ENCODE results near the gene TEPSIN. TPM values are rescaled to one million over a fixed set of nuclear protein-coding genes. Genes with fewer than 3 reads are reported as not detected.

Gene TEPSIN
- total RNA-seq, 2 donors from 2014 or later = 84.1 to 90.9 TPM

DNA sequence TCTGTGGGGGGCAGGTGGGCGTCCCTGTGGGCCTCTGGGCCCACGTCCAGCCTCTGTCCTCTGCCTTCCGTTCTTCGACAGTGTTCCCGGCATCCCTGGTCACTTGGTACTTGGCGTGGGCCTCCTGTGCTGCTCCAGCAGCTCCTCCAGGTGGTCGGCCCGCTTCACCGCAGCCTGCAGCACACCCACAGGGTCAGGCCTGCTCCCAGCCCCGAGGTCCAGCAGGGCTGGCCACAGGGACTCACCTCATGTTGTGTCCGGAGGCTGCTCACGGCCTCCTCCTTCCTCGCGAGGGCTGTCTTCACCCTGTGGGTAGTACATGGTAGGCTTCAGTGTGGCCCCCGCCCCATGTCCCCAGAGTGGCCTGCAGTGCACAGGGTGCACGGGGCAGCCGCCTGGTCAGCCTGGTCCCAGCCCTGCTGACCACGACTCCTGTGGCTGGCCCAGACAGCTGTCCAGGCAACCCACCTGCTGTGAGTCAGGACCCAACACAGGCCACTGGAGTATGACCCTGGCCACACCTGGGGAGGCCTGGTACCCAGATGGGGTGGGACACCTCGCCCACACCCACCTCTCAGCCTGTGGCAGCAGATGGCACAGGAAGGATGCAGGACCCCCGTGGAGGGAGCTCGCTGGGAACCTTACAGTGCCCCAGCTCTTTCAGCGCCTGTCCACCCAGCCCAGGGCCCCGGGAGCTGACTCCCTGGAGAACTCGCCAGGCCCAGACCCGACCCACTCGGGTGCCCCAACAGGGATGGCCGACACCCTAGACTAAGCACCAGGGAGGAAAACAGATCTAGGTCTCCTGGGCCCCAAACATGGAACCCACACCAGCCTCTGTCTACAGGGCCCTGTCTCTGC lies 49.0 kb downstream of the TEPSIN start:
- Mint-ChIP-seq H3K4me1 (peaks cover 2% of the 10 kb centered on the region), H3K4me3 (no peak overlapping the region), H3K27ac (no peak overlapping the region), H3K36me3 (ENCODE audit: low read depth) (no peaks in the 10 kb centered on the region), H3K27me3 (no peaks in the 10 kb centered on the region)
- H3K9me3 ChIP-seq (ENCODE audit: control insufficient read depth, low read length, poor library complexity, severe bottlenecking) = no peaks in the 10 kb centered on the region
- DNase-seq = no peak
- no peak for ATAC-seq

DNA sequence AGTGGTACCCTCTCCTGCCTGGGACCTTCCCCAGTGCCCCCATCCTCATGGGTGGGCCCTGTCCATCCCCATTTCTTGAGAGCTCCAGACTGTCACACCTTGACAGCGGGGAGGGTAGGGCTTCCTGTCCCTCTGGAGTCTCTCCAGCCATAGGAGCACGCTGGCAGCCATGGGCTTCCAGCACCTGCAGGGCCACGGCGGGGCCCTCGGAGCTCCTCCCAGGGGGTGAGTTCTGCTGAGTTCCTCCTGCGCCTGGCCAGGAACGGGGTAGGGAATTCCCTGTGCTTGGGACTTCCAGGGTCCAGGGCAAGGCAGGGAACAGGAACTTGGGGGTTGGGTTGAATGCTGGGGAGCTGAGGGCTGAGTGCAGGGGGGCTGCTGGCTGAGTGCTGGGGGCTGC lies 49.8 kb downstream of the TEPSIN start:
- Mint-ChIP-seq H3K36me3 (ENCODE audit: low read depth) (peaks cover 3% of the 10 kb centered on the region), H3K4me3 (no peak overlapping the region), H3K27ac (no peak overlapping the region), H3K27me3 (no peaks in the 10 kb centered on the region), H3K4me1 (peaks cover 2% of the 10 kb centered on the region)
- ATAC-seq (no peak), DNase-seq (no peak)
- H3K9me3 ChIP-seq (ENCODE audit: control insufficient read depth, low read length, poor library complexity, severe bottlenecking) = no peaks in the 10 kb centered on the region

DNA sequence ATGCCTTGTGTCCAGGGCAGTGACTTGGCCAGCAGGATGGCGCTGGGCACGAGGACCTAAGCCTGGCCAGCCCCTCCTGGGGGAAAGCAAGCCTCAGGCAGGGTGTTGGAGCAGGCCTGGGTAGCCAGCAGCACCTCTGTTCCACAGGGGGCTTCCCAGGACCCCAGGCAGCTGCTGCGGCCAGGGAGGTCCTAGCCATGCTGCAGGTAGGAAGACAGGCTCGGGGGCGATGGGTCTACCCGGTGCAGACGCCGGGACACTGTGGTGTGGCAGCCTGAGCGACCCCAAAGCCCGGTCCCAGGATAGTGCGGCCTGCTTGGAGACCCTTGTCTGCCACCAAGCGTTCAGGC lies 50.4 kb downstream of the TEPSIN start:
- Mint-ChIP-seq H3K4me1 (peaks cover 2% of the 10 kb centered on the region), H3K4me3 (no peak overlapping the region), H3K27ac (no peak overlapping the region), H3K27me3 (no peaks in the 10 kb centered on the region), H3K36me3 (ENCODE audit: low read depth) (peaks cover 3% of the 10 kb centered on the region)
- no peaks in the 10 kb centered on the region for H3K9me3 ChIP-seq (ENCODE audit: control insufficient read depth, low read length, poor library complexity, severe bottlenecking)
- DNase-seq (no peak), ATAC-seq (no peak)

DNA sequence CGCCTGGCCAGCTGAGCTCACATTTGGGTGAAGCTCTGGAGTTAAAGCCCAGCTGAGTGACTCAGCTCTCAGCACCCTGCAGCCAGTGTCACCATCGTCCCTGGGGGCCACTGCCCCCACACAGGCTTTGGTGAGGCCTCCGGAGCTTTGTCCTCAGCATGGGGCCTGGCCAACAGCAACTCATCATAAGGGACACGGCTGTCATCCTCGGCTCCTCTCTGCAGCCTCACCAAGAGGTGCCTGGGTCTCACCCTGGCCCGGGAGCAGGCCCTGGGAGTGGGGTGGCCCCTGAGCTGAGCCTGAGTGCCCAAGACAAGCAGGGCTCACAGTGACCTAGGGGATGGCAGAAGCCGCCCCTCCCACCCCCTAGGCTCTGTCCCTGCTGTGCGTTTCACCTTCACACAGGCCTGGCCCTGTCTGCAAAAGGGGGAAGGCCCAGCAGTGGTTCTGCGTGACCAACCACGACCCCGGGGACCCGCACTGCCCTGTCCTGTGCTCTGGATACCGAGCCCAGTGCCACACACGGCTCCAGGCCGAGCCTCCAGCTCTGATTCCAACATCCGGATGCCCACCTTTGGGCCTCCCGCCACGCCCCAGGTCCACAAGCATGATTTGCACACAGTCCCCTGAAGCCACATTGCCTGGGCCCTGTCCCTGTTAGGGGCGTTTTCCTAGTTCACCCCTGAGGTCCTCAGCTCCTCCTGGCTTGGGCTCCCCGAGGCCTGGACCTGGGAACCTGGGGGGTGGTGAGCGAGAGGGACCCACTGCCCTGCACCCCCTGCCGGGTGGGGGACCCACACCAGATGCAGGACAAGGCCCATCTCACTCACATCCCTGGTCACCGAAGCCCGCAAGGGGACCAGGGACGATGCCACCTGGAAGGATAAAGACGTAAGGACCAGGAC lies 51.0 kb downstream of the TEPSIN start:
- H3K4me1 Mint-ChIP-seq = peaks cover 3% of the 10 kb centered on the region
- DNase-seq = no peak
- no peaks in the 10 kb centered on the region for H3K27me3 Mint-ChIP-seq
- no peaks in the 10 kb centered on the region for H3K9me3 ChIP-seq (ENCODE audit: control insufficient read depth, low read length, poor library complexity, severe bottlenecking)
- H3K27ac Mint-ChIP-seq = no peak overlapping the region
- H3K36me3 Mint-ChIP-seq (ENCODE audit: low read depth) = peaks cover 3% of the 10 kb centered on the region
- H3K4me3 Mint-ChIP-seq = no peak overlapping the region
- no peak for ATAC-seq

DNA sequence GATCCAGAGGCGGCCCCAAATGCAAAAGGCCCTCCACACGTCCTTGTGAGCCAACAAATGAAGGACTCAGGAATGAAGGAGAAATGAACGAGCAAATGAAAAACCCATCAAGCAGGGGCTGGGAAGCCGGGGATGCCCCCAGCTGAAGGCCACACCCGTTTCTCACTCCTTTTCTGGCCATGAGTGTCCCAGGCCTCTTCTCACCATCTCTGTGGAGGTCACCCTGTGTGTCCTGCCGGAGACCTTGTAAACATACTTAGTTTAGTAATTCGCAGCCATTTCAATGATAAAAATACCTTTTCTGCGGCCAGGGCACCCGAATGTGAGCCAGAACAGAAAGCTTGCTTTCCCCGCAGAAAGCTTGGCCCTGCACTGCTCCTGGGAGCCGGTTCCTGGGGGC lies 51.7 kb downstream of the TEPSIN start:
- DNase-seq = no peak
- ATAC-seq = no peak
- no peak overlapping the region for H3K4me3 Mint-ChIP-seq
- H3K36me3 Mint-ChIP-seq (ENCODE audit: low read depth) = peaks cover 3% of the 10 kb centered on the region
- no peaks in the 10 kb centered on the region for H3K9me3 ChIP-seq (ENCODE audit: control insufficient read depth, low read length, poor library complexity, severe bottlenecking)
- H3K27me3 Mint-ChIP-seq = no peaks in the 10 kb centered on the region
- H3K4me1 Mint-ChIP-seq = peaks cover 4% of the 10 kb centered on the region
- no peak overlapping the region for H3K27ac Mint-ChIP-seq

DNA sequence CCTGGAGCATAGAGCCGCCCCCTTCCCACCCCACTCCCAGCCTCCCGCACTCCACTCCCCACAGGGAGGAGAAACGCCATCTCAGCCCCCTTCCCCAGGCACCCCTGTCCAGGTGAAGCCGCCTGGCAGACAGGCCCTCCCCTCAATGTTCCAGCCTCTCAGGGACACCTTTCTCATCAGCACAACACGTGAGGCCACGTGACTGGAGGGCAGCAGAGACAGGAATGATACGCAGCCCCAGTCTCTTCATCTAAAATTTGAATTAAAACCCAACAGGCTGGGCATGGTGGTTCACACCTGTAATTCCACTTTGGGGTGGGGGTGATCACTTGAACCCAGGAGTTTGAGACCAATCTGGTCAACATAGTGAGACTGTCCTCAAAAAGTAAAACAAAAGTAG lies 52.7 kb downstream of the TEPSIN start:
- DNase-seq (no peak), ATAC-seq (no peak)
- no peaks in the 10 kb centered on the region for H3K9me3 ChIP-seq (ENCODE audit: control insufficient read depth, low read length, poor library complexity, severe bottlenecking)
- H3K36me3 Mint-ChIP-seq (ENCODE audit: low read depth) = peaks cover 3% of the 10 kb centered on the region
- no peak overlapping the region for H3K4me3 Mint-ChIP-seq
- no peaks in the 10 kb centered on the region for H3K27me3 Mint-ChIP-seq
- no peak overlapping the region for H3K27ac Mint-ChIP-seq
- H3K4me1 Mint-ChIP-seq = peaks cover 4% of the 10 kb centered on the region

DNA sequence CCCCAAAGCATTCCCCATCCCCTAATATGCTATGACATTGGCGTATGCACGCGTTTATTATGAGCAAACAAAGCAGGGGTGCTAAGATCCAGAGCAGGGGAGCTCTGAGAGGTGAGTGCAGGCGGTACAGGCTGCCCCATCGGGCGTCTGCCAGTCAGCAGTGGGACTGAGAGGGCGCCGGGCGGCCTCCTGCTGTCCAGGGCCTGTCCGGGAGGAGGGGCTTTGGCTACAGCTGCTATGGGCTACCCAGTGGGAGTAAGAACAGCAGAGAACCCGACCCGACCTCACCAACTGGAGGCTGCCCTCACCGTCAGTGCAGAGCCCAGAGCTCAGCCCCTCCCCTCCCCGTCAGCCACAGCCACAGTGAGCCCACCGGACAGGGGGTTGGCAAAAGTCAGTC lies 54.3 kb downstream of the TEPSIN start:
- Mint-ChIP-seq H3K27ac (no peak overlapping the region), H3K4me1 (peaks cover 4% of the 10 kb centered on the region), H3K27me3 (no peaks in the 10 kb centered on the region), H3K4me3 (no peak overlapping the region), H3K36me3 (ENCODE audit: low read depth) (peaks cover 3% of the 10 kb centered on the region)
- H3K9me3 ChIP-seq (ENCODE audit: control insufficient read depth, low read length, poor library complexity, severe bottlenecking) = no peaks in the 10 kb centered on the region
- ATAC-seq (no peak), DNase-seq (no peak)

DNA sequence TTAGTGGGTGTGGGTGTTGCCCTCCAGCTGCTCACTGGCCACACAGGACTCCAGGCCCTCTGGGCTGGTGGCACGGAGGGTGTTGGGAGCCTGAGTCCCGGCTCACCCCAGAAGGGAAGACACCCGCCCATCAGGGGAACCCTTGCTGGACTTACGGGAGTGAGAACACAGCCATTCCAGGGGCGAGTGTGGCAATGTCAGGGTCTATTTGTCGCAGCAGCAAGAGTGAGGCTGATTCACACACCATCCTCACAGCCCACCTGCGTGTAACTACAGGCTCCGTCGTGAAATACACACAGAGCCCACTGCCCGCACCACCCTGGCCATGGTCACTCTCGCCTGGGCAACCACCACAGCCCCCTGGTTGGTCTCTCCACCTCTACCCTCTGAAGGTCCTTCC lies 55.0 kb downstream of the TEPSIN start:
- DNase-seq (no peak), ATAC-seq (no peak)
- Mint-ChIP-seq H3K36me3 (ENCODE audit: low read depth) (peaks cover 3% of the 10 kb centered on the region), H3K4me3 (no peak overlapping the region), H3K27me3 (no peaks in the 10 kb centered on the region), H3K4me1 (peaks cover 2% of the 10 kb centered on the region), H3K27ac (no peak overlapping the region)
- H3K9me3 ChIP-seq (ENCODE audit: control insufficient read depth, low read length, poor library complexity, severe bottlenecking) = no peaks in the 10 kb centered on the region

DNA sequence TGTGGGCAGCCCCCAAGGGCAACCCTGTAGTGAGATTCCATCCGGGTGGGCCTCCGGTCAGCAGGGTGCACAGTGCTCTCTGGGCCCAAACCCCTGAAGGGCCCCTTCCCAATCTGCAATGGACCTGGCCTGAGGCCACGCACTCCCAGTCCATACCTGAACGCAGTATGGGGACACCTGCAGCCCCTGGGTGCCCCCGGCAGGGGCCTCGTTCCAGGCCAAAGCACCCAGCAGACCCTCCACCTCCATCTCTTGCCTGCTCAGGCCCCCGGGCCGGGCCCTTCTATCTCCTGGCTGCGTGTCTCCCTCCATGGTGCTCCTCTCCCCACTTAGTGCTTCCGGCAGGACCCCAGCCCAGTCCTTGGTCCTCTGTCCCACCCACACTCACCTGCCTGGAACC lies 55.5 kb downstream of the TEPSIN start:
- H3K27ac Mint-ChIP-seq = no peak overlapping the region
- peaks cover 3% of the 10 kb centered on the region for H3K36me3 Mint-ChIP-seq (ENCODE audit: low read depth)
- peaks cover 2% of the 10 kb centered on the region for H3K4me1 Mint-ChIP-seq
- H3K27me3 Mint-ChIP-seq = no peaks in the 10 kb centered on the region
- no peak overlapping the region for H3K4me3 Mint-ChIP-seq
- ATAC-seq (no peak), DNase-seq (no peak)
- H3K9me3 ChIP-seq (ENCODE audit: control insufficient read depth, low read length, poor library complexity, severe bottlenecking) = no peaks in the 10 kb centered on the region

DNA sequence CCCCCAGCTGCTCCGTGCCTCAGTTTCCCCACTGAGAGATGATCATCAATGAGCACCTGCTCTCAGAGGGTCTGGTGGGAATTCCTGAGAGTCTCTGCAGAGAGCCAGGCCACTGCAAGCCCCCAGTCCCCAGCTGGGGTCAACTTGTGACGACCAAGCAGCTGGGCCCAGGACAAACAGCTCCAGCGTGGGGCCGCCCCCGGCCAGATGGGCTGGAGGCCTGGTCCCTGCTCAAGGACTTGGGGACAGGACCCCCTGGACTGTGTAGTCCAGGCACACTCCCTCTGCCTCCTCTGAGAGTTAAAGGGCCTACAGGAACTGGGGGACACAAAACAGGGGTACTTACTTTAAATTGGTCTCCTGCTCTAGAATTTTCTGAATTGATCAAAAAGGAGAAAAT lies 56.3 kb downstream of the TEPSIN start:
- peaks cover 2% of the 10 kb centered on the region for H3K4me1 Mint-ChIP-seq
- H3K36me3 Mint-ChIP-seq (ENCODE audit: low read depth) = peaks cover 3% of the 10 kb centered on the region
- H3K27ac Mint-ChIP-seq = no peak overlapping the region
- H3K27me3 Mint-ChIP-seq = no peaks in the 10 kb centered on the region
- ATAC-seq (no peak), DNase-seq (no peak)
- no peak overlapping the region for H3K4me3 Mint-ChIP-seq
- H3K9me3 ChIP-seq (ENCODE audit: control insufficient read depth, low read length, poor library complexity, severe bottlenecking) = no peaks in the 10 kb centered on the region

DNA sequence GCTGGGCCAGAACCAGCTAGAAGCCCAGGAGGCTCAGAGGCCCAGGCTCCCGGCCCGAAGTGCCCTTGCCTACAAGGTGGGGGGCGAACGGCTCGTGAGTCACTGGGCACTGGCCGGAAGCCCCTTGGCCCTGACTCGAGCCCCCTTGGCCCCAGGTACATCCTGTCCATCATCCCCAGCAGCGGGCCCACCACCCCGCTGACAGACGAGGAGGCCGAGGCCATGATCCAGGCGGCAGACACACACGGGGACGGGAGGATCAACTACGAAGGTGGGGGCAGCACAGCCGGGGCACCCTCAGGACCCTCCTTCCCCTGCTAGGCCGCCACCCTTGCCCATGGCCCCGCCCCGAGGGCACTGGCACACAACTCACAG lies 57.1 kb downstream of the TEPSIN start:
- Mint-ChIP-seq H3K27ac (no peak overlapping the region), H3K36me3 (ENCODE audit: low read depth) (peaks cover 3% of the 10 kb centered on the region), H3K27me3 (no peaks in the 10 kb centered on the region), H3K4me3 (no peak overlapping the region), H3K4me1 (peaks cover 2% of the 10 kb centered on the region)
- no peak for ATAC-seq
- H3K9me3 ChIP-seq (ENCODE audit: control insufficient read depth, low read length, poor library complexity, severe bottlenecking) = no peaks in the 10 kb centered on the region
- DNase-seq = no peak

DNA sequence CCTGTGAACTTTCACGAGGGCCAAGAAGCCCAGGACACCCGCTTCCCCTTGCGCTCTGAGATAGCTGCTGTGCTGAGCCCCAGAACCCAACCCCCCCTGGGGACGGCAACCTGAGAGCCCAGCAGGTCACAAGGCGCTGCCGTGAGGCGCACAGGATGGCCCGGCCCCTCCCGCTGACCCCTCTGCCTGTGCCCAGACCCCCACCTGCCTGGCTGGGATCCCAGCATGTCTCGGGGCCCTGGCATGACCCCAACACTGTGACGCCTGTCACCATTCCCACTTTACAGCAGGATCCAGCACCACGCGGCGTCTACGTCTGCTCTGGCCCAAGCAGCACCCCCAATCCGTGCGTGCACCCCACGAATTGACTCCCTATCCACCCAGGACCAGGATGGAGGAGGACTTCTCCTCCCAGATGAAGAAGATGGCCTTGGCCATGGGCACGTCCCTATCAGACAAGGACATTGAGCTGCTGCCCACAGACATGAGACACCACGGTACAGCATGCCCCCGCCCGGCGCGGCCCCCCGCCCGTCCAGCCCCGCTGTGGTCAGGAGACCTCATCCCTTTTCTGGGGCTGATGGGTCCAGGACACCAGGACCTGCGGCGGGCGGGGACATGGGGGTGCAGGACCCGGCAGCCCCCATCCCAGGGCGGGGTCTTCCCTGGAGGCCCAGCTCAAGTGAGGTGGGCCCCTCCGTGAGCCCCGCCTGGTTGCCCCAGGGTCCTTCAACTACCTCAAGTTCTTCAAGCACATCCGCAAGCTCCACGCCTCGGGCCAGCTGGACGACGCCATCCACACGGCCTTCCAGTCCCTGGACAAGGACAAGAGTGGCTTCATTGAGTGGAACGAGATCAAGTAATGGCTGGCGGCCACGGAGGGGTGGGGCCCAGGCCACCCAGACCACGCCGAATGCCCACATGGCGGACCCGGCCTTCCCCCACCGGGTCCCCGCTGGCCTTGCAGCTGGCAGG lies 57.7 kb downstream of the TEPSIN start:
- H3K4me3 Mint-ChIP-seq = no peak overlapping the region
- H3K36me3 Mint-ChIP-seq (ENCODE audit: low read depth) = peaks cover 3% of the 10 kb centered on the region
- ATAC-seq (no peak), DNase-seq (no peak)
- H3K27ac Mint-ChIP-seq = no peak overlapping the region
- peaks cover 2% of the 10 kb centered on the region for H3K4me1 Mint-ChIP-seq
- H3K27me3 Mint-ChIP-seq = no peaks in the 10 kb centered on the region
- no peaks in the 10 kb centered on the region for H3K9me3 ChIP-seq (ENCODE audit: control insufficient read depth, low read length, poor library complexity, severe bottlenecking)

DNA sequence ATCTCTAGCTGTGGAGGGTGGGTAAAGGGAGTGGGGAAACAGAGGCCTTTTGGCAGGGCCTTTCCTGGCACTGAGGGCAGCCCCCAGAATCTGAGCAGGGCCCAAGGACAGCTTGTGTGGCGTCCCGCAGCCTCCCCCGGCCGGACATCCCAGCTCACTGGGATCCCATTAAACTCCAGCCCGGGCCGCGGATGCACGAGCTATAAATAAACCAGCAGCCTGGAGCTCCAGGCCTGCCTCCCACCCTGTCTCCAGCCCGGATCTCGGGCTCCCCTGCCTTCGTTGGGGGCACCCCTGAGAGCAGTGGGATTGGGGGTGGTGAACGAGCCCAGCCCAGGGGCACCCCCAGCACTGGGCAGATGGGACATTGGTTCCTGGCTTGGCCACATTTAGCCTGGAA lies 59.0 kb downstream of the TEPSIN start:
- H3K27me3 Mint-ChIP-seq = no peaks in the 10 kb centered on the region
- H3K36me3 Mint-ChIP-seq (ENCODE audit: low read depth) = peaks cover 3% of the 10 kb centered on the region
- H3K9me3 ChIP-seq (ENCODE audit: control insufficient read depth, low read length, poor library complexity, severe bottlenecking) = no peaks in the 10 kb centered on the region
- DNase-seq (no peak), ATAC-seq (no peak)
- no peak overlapping the region for H3K27ac Mint-ChIP-seq
- no peak overlapping the region for H3K4me3 Mint-ChIP-seq
- H3K4me1 Mint-ChIP-seq = peaks cover 2% of the 10 kb centered on the region
